Activated gamma-delta T cell (primary cell): ENCODE results near the gene APRT.
"Not testable (repeated sequence)": the region's sequence is repeated elsewhere in the genome, so short reads cannot be mapped to it uniquely, and the experiment has no call there.

Source experiments
- DNase-seq: peaks from one replicate; lab custom pipeline; 2025; lab: John Stamatoyannopoulos, UW

Gene APRT

GRCh38 chr16:88841521-88842307, 30.0 kb upstream of the APRT start:
- DNase-seq: no peak

GRCh38 chr16:88840600-88841215, 29.0 kb upstream of the APRT start:
- no peak for DNase-seq

GRCh38 chr16:88839745-88840599, 28.2 kb upstream of the APRT start:
- no peak for DNase-seq

GRCh38 chr16:88839026-88839529, 27.4 kb upstream of the APRT start:
- no peak for DNase-seq

- no peak for DNase-seq
Observed at GRCh38 chr16:88838566-88838965, 26.8 kb upstream of the APRT start.

- no peak for DNase-seq
Observed at GRCh38 chr16:88837806-88838205, 26.1 kb upstream of the APRT start.

GRCh38 chr16:88836791-88837190, 25.1 kb upstream of the APRT start:
- DNase-seq: no peak

- DNase-seq: no peak
Observed at GRCh38 chr16:88835818-88836217, 24.1 kb upstream of the APRT start.

- DNase-seq: no peak
Observed at GRCh38 chr16:88835383-88835782, 23.7 kb upstream of the APRT start.

- no peak for DNase-seq
Observed at GRCh38 chr16:88834670-88835069, 22.9 kb upstream of the APRT start.

GRCh38 chr16:88833086-88833485, 21.4 kb upstream of the APRT start:
- DNase-seq: no peak

- no peak for DNase-seq
Observed at GRCh38 chr16:88831838-88832237, 20.1 kb upstream of the APRT start.

- no peak for DNase-seq
Observed at GRCh38 chr16:88830783-88831182, 19.1 kb upstream of the APRT start.

GRCh38 chr16:88830258-88830657, 18.5 kb upstream of the APRT start:
- no peak for DNase-seq

GRCh38 chr16:88828711-88829110, 17.0 kb upstream of the APRT start:
- no peak for DNase-seq

- no peak for DNase-seq
Observed at GRCh38 chr16:88827727-88828126, 16.0 kb upstream of the APRT start.

GRCh38 chr16:88826070-88826840, 14.5 kb upstream of the APRT start:
- DNase-seq: no peak

- DNase-seq: no peak
Observed at GRCh38 chr16:88825146-88825545, 13.4 kb upstream of the APRT start.

GRCh38 chr16:88824256-88825077, 12.7 kb upstream of the APRT start:
- no peak for DNase-seq

GRCh38 chr16:88823646-88824045, 11.9 kb upstream of the APRT start:
- DNase-seq: not testable (repeated sequence)
